ENCODE results near the gene SLC16A10. TPM values are rescaled to one million over a fixed set of nuclear protein-coding genes. Genes with fewer than 3 reads are reported as not detected.

SLC16A10 gene
- total RNA-seq, 2 donors from 2014 or later: 8.7 to 13.8 TPM

GRCh38 chr6:111087871-111088667, 766 bp downstream of the SLC16A10 start:
- Histone ChIP-seq H3K9me3 (ENCODE audit: control insufficient read depth, low read length) (no peaks in the 10 kb centered on the region), H3K4me3 (ENCODE audit: low read length) (peak overlapping the region; percentile 86), H3K27ac (ENCODE audit: low read depth, low read length) (no peak overlapping the region), H3K4me1 (ENCODE audit: control insufficient read depth, insufficient read depth, low read length) (peaks cover 13% of the 10 kb centered on the region), H3K36me3 (ENCODE audit: control insufficient read depth, insufficient read depth, low read length) (no peaks in the 10 kb centered on the region), H3K9ac (ENCODE audit: extremely low read depth, low read length, poor library complexity, severe bottlenecking) (no peak overlapping the region), H3K27me3 (ENCODE audit: control insufficient read depth, insufficient read depth, low read length, poor library complexity, severe bottlenecking) (peaks cover 52% of the 10 kb centered on the region)
- WGBS, 2 experiments (ENCODE audit: insufficient coverage in 1 of 2, insufficient read length in 1 of 2): 0 to 1% methylated on average over 18 to 54 of the region's 54 CpGs
- TF ChIP-seq CTCF (conservative IDR thresholded peaks at IDR 0.05): no peak
- DNase-seq: peak; percentile 79
- Mint-ChIP-seq H3K27ac (no peak overlapping the region), H3K4me1 (peaks cover 46% of the 10 kb centered on the region), H3K9me3 (no peaks in the 10 kb centered on the region), H3K4me3 (peak overlapping the region; percentile 69), H3K27me3 (ENCODE audit: insufficient read depth) (peaks cover 56% of the 10 kb centered on the region), H3K36me3 (ENCODE audit: low read depth) (no peaks in the 10 kb centered on the region)

- Mint-ChIP-seq H3K36me3 (ENCODE audit: low read depth) (no peaks in the 10 kb centered on the region), H3K27me3 (ENCODE audit: insufficient read depth) (peaks cover 57% of the 10 kb centered on the region), H3K9me3 (no peaks in the 10 kb centered on the region), H3K4me1 (peaks cover 51% of the 10 kb centered on the region), H3K27ac (no peak overlapping the region), H3K4me3 (peak overlapping the region; percentile 69)
- H3K9me3 ChIP-seq (ENCODE audit: control insufficient read depth, low read length): no peaks in the 10 kb centered on the region
- H3K36me3 ChIP-seq (ENCODE audit: control insufficient read depth, insufficient read depth, low read length): no peaks in the 10 kb centered on the region
- peak overlapping the region; percentile 86 for H3K4me3 ChIP-seq (ENCODE audit: low read length)
- no peak overlapping the region for H3K27ac ChIP-seq (ENCODE audit: low read depth, low read length)
- 3% methylated on average over 3 of the region's 5 CpGs; no CpG with 5 or more reads in 1 of the 2 experiments for WGBS, 2 experiments (ENCODE audit: insufficient coverage in 1 of 2, insufficient read length in 1 of 2)
- TF ChIP-seq CTCF (conservative IDR thresholded peaks at IDR 0.05): no peak
- H3K4me1 ChIP-seq (ENCODE audit: control insufficient read depth, insufficient read depth, low read length): peaks cover 13% of the 10 kb centered on the region
- no peak overlapping the region for H3K9ac ChIP-seq (ENCODE audit: extremely low read depth, low read length, poor library complexity, severe bottlenecking)
- peaks cover 52% of the 10 kb centered on the region for H3K27me3 ChIP-seq (ENCODE audit: control insufficient read depth, insufficient read depth, low read length, poor library complexity, severe bottlenecking)
- DNase-seq: no peak
These were observed 1.3 kb downstream of the SLC16A10 start for GRCh38 chr6:111088668-111089003.

- Histone ChIP-seq H3K4me3 (ENCODE audit: low read length) (no peak overlapping the region), H3K4me1 (ENCODE audit: control insufficient read depth, insufficient read depth, low read length) (peaks cover 13% of the 10 kb centered on the region), H3K27me3 (ENCODE audit: control insufficient read depth, insufficient read depth, low read length, poor library complexity, severe bottlenecking) (peaks cover 54% of the 10 kb centered on the region), H3K36me3 (ENCODE audit: control insufficient read depth, insufficient read depth, low read length) (no peaks in the 10 kb centered on the region), H3K27ac (ENCODE audit: low read depth, low read length) (no peak overlapping the region), H3K9ac (ENCODE audit: extremely low read depth, low read length, poor library complexity, severe bottlenecking) (no peak overlapping the region), H3K9me3 (ENCODE audit: control insufficient read depth, low read length) (no peaks in the 10 kb centered on the region)
- DNase-seq: no peak
- 90 to 100% methylated on average over 1 to 4 of the region's 4 CpGs for WGBS, 2 experiments (ENCODE audit: insufficient coverage in 1 of 2, insufficient read length in 1 of 2)
- H3K4me1 Mint-ChIP-seq: peaks cover 51% of the 10 kb centered on the region
- no peak overlapping the region for H3K27ac Mint-ChIP-seq
- peaks cover 59% of the 10 kb centered on the region for H3K27me3 Mint-ChIP-seq (ENCODE audit: insufficient read depth)
- peak overlapping the region; percentile 69 for H3K4me3 Mint-ChIP-seq
- peaks cover 3% of the 10 kb centered on the region for H3K9me3 Mint-ChIP-seq
- no peak for TF ChIP-seq CTCF (conservative IDR thresholded peaks at IDR 0.05)
- H3K36me3 Mint-ChIP-seq (ENCODE audit: low read depth): peaks cover 2% of the 10 kb centered on the region
These were observed 3.5 kb downstream of the SLC16A10 start for GRCh38 chr6:111090766-111091165.
